GM18505 (cell line): ENCODE measurements around the gene SLC6A4.
"Not testable (repeated sequence)": the region's sequence is repeated elsewhere in the genome, so short reads cannot be mapped to it uniquely, and the experiment has no call there.

Experiments used
- ATAC-seq: cut with Tn5 transposase; IDR thresholded peaks from one replicate; pipeline ENCODE4 v1.9.1; 2021; ENCODE audit not compliant: unreplicated experiment
- POLR2A ChIP-seq: IDR thresholded peaks from 4 replicates; pipeline ENCODE4 v1.6.1; 2011; ENCODE audit warnings: borderline replicate concordance; ENCODE audit not compliant: insufficient read depth, insufficient read length; ENCODE audit errors: extremely low read depth

SLC6A4 gene

DNA sequence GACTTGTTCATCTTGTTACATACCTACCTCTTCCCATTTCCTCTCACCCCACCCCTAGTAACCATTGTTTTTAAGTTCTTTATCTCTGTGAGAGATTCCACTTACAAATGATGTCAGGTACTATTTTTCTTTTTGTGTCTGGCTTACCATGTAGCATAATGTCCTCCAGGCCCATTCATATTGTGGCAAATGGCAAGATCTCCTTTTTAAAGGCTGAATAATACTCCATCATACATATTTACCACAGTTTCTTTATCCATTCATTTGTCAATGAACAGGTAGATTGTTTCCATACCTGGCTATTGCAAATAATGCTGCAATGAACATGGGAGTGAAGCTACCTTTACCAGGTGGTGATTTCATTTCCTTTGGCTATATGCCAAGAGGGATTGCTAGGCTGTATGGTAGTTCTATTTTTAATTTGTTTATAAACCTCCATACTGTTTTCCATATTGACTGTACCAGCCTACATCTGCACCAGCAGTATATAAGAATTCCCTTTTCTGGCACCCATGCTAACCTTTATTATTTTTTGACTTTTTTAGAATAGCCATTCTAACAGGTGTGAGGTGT lies 65.0 kb downstream of the SLC6A4 start:
- no peak for ATAC-seq

DNA sequence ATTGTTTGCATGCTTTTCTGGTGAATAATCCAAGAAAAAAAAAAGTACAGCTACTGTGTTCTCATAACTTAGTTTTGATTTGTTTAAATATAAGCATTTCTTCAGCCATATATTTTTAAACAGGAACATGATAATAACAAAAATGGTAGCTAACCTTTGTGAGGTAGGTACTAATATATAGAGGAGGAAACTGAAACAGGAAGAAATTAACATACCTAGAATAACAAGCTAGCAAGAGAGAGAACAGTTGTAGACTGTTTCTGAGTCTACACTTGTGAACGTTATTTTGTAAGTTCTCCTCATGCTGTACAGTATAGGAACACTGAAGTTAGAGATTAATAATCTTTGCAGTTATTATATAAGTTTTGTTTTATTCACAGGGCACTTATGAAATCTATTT lies 69.5 kb downstream of the SLC6A4 start:
- no peak for TF ChIP-seq POLR2A
- ATAC-seq, result no peak

More for the DNA sequence above, 65.0 kb downstream of the SLC6A4 start:
- TF ChIP-seq POLR2A, result no peak

DNA sequence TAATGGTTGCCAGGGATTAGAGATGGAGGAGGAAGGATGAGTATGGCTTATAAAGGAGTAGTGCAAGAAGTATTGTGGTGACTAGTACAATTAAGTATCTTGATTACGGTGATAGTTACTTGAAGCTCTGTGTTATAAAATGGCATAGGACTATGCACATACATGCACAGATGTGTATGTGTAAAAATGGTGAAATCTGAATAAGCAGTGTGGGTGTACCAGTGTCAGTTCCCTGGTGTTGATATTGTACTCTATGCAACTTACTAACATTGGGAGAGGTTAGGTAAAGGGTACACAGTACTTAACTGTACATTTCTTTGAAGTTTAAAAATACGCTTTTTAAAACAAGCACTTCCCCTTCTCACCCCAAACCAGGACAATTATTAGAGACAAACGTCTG lies 70.3 kb downstream of the SLC6A4 start:
- ATAC-seq, result no peak
- TF ChIP-seq POLR2A, result no peak

DNA sequence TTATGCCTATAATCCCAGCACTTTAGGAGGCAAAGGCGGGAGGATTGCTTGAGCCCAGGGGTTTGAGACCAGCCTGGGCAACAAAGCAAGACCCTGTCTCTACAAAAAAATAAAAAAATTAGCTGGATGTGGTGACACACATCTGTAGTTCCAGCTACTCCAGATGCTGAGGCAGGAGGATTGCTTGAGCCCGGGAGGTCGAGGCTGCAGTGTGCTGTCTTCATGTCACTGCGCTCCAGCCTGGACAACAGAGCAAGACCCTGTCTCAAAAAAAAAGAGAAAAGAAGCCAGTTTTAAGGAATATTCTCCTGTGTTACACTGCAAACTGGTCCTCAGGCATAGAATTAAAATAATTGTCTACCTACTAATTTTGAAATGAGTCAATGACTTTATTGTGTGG lies 71.0 kb downstream of the SLC6A4 start:
- no peak for TF ChIP-seq POLR2A
- no peak for ATAC-seq

DNA sequence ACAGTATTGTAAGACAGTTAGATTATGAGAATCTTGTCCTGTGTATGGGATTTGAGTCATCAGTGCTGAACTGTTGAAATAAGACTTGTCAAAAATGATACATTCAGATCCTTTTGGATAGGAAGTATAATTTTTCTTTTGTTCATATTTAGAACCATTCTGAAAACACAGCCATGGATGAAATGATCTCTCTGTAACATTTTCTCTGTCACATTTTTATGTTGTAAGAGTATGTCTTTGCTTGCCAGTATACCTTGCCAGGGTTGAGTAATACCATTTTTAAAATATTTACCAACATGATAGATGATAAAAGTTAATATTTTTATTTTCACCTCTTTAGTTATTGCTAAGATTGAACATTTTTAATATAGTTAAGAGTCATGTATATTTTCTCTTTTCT lies 73.9 kb downstream of the SLC6A4 start:
- TF ChIP-seq POLR2A, result no peak
- no peak for ATAC-seq

DNA sequence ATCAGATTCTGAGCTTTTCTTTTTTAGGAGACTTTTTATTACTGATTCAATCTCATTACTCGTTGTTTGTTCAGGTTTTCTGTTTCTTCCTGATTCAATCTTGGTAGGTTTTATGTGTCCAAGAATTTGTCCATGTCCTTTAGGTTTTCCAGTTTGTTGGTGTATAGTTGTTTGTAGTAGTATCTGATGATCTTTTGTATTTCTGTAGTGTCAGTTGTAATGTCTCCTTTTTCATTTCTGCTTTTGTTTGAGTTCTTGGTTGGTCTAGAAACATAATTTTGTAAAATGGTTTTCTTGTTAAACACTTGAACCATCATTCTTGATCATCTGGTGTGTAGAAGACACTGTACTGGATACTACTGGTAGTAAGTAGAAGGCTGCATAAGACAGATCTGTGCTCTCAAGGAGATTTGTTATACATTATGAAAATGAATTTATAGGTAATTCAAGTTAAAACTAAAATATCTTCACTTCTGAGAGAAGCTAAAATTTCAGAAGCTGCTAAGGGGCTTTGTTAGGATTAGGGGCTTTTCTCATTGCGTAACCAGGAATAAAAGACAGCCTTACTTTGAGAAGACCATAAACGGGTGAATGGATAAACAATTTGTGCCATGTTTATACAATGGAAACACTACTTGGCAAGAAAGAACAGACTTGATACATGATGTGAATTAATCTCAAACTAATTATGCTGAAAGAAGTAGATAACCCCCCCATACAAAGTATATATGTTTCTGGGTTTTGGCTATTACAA lies 74.9 kb downstream of the SLC6A4 start:
- no peak for ATAC-seq
- no peak for TF ChIP-seq POLR2A

DNA sequence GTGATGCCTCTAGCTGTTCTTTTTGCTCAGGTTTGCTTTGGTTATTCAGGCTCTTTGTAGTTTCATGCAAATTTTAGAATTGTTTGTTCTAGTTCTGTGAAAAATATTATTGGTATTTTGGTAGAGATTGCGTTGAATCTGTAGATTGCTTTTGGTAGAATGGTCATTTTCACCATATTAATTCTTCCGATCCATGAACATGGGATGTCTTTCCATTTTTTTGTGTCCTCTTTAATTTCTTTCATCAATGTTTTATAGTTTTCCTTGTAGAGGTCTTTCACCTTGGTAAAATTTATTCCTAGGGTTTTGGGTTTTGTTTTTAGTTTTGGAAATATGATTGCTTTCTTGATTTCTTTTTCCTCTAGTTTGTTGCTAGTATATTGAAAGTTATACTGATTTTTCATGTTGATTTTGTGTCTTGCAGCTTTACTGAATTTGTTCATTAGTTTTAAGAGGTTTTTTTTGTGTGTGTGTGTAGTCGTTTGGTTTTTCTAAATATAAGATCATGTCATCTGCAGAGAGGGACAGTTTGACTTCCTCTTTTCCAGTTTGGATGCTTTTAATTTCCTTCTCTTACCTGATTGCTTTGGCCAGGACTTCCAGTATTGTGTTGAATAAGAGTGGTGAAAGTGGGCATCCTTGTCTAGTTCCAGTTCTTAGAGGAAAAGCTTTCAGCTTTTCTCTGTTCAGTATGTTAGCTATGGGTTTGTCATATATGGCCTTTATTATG lies 76.4 kb downstream of the SLC6A4 start:
- TF ChIP-seq POLR2A, result no peak
- ATAC-seq, result no peak

DNA sequence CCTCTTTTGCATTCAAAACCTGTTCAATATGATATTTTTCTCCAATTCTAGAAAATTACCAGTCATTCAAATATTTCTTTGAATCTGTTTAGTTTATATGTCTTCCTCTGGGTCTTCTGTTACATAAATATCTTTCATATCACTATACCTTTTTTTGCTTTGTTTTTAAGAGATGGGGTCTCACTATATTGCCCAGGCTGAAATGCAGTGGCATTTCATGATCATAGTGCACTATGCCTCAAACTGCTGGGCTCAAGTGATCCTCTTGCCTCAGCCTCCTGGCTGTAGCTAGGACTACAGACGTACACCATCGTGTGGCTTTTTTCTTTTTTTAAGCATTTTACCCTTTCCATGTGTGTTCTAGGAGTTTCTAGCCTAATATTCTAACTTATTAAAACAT lies 80.1 kb downstream of the SLC6A4 start:
- ATAC-seq, result no peak
- TF ChIP-seq POLR2A, result no peak

DNA sequence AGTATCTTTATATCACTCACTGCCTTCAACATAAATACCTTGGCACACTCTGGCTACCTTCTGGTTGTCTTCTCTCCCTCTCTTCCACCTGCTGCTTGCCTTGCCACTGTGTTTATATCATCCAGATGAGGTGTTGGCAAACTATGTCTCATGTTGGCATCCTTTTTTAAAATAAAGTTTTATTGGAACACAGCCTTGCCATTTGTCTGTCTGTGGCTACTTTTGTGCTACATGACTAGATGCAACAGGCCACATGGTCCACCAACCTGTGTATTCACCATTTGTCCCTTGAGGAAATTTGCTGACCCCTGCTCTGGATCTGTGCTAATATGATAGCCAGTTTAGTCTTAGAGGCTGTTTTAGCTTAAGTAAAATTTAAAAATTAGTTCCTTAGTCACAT lies 82.0 kb downstream of the SLC6A4 start:
- no peak for ATAC-seq
- no peak for TF ChIP-seq POLR2A

DNA sequence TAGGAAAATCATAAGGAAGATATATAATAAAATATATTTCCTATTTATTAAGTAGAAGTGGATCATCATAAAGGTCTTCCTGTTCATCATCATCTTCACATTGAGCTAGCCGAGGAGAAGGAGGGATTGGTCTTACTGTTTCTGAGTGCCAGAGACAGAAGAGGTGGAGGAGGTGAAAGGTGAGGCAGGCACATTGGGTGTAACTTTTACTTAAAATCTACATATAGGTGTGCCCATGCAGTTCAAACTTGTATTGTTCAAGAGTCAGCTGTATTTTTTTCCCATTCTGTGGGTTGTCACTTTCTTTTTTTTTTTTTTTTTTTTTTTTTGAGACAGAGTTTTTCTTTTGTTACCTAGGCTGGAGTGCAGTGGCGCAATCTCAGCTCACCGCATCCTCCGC lies 84.0 kb downstream of the SLC6A4 start:
- no peak for TF ChIP-seq POLR2A
- no peak for ATAC-seq

DNA sequence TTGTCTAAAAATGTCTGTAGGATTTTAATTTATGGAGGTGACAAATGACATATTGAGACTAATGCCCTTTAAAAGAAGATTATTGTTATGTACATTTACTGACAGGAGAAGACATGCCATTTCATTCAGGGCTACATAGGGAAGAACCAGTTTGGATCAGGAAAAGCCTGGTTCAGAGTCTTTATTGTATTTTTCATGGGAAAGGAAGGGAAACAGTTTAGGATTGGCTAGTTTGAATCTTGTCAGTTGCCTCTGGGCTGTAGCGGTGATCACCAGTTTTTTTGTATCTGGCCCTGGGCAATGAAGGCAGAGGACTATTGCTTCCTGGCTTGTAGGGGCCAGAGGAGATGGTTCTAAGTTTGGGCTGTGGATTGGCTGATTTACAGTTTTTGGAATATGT lies 87.1 kb downstream of the SLC6A4 start:
- no peak for TF ChIP-seq POLR2A
- ATAC-seq, result no peak

DNA sequence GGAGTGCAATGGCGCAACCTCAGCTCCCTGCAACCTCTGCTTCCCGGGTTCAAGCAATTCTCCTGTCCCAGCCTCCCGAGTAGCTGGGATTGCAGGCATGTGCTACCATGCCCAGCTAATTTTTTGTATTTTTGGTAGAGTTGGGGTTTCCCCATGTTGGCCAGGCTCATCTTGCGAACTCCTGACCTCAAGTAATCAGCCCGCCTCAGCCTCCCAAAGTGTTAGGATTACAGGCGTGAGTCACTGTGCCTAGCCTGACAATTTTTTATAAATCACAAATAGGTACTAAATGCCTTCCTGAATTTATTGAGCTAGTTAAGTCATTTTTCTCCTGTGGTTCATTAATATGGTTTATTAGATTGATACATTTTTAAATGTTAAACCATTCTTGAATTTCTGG lies 87.6 kb downstream of the SLC6A4 start:
- ATAC-seq, result not testable (repeated sequence)
